H1 (cell line): Measurements from ENCODE around the gene FOXC2.

Source experiments
- BACH1 ChIP-seq: IDR thresholded peaks from 2 replicates; pipeline ENCODE4 v1.6.1; 2012; ENCODE audit warnings: low read length, improper control_type of control experiment
- CREB1 ChIP-seq: IDR thresholded peaks from 2 replicates; pipeline ENCODE4 v1.6.1; 2012; ENCODE audit warnings: inconsistent platforms
- EZH2 ChIP-seq: fragments of 200-600 bp; sonication (generic); IDR thresholded peaks from 2 replicates; pipeline ENCODE4 v1.7.1; 2012; ENCODE audit warnings: low read depth, mild to moderate bottlenecking, moderate library complexity, low read length, inconsistent platforms; ENCODE audit not compliant: severe bottlenecking
- GABPA ChIP-seq: IDR thresholded peaks from 2 replicates; pipeline ENCODE4 v1.6.1; 2011; ENCODE audit warnings: mild to moderate bottlenecking, low read length, moderate library complexity, borderline replicate concordance; ENCODE audit not compliant: insufficient read depth
- HDAC2 ChIP-seq, 2 experiments: fragments of 300-600 bp in 1 of 2; sonication (generic) in 1 of 2; IDR thresholded peaks; 2 replicates each; pipeline ENCODE4 v1.6.1; 2011 to 2012; ENCODE audit warnings: low read depth in 2 of 2, low read length in 2 of 2, mild to moderate bottlenecking in 2 of 2, moderate library complexity in 2 of 2, borderline replicate concordance in 1 of 2, inconsistent platforms in 1 of 2
- JUND ChIP-seq: IDR thresholded peaks from 2 replicates; pipeline ENCODE4 v1.6.1; 2011; ENCODE audit warnings: mild to moderate bottlenecking, improper control_type of control experiment, low read length
- TCF12 ChIP-seq: IDR thresholded peaks from 2 replicates; pipeline ENCODE4 v1.6.1; 2011; ENCODE audit warnings: low read depth, mild to moderate bottlenecking, low read length
- TF ChIP-seq, protein P1 (sequence below), 3 experiments: IDR thresholded peaks; 1 replicate in 2 of 3; 2 replicates in 1 of 3; pipeline versions ENCODE4 v1.5.1 to v1.6.1; 2011; ENCODE audit warnings: low read length in 3 of 3, mild to moderate bottlenecking in 3 of 3, inconsistent platforms in 2 of 3, low read depth in 1 of 3, moderate library complexity in 1 of 3; ENCODE audit not compliant: insufficient read depth in 1 of 3; ENCODE audit errors: control extremely low read depth in 1 of 3
- TF ChIP-seq, protein P2 (sequence below): IDR thresholded peaks from 2 replicates; pipeline ENCODE4 v1.6.1; 2012; ENCODE audit warnings: inconsistent platforms

DNA sequence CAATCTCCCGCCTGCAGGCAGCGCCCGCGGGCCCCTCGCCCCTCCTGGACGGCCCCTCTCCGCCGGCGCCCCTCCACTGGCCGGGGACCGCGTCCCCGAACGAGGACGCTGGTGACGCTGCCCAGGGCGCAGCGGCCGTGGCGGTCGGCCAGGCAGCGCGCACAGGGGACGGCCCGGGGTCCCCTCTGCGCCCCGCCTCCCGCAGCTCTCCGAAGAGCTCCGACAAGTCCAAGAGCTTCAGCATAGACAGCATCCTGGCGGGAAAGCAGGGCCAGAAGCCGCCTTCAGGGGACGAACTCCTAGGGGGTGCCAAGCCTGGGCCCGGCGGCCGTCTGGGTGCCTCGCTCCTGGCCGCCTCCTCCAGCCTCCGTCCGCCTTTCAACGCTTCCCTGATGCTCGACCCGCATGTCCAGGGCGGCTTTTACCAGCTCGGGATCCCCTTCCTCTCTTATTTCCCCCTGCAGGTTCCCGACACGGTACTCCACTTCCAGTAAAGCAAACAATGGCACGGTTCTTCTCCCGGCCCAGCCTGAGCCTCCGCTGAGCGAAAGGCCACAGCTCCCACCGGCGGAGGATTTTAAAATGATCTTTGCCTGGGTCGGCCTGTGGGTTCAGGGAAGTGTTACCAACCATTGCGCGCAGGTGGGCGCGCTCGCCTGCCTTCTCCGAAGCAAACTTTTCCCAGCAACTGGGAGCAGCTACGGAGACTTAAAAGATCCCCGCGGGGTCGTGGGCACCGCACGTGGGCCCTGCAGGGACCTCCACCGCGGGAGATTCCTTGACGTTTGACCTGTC lies 12.8 kb downstream of the FOXC2 start:
- TF ChIP-seq, protein P1, sequence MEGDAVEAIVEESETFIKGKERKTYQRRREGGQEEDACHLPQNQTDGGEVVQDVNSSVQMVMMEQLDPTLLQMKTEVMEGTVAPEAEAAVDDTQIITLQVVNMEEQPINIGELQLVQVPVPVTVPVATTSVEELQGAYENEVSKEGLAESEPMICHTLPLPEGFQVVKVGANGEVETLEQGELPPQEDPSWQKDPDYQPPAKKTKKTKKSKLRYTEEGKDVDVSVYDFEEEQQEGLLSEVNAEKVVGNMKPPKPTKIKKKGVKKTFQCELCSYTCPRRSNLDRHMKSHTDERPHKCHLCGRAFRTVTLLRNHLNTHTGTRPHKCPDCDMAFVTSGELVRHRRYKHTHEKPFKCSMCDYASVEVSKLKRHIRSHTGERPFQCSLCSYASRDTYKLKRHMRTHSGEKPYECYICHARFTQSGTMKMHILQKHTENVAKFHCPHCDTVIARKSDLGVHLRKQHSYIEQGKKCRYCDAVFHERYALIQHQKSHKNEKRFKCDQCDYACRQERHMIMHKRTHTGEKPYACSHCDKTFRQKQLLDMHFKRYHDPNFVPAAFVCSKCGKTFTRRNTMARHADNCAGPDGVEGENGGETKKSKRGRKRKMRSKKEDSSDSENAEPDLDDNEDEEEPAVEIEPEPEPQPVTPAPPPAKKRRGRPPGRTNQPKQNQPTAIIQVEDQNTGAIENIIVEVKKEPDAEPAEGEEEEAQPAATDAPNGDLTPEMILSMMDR (IDR thresholded peaks at IDR 0.05; ENCODE audit: control extremely low read depth in 1 of 3, insufficient read depth in 1 of 3, low read depth in 1 of 3, low read length in 3 of 3) = no peak; a peak in 1 of 4 replicates
- TF ChIP-seq BACH1 = no peak
- TF ChIP-seq CREB1 = no peak
- no peak for TF ChIP-seq GABPA
- TF ChIP-seq, protein P2, sequence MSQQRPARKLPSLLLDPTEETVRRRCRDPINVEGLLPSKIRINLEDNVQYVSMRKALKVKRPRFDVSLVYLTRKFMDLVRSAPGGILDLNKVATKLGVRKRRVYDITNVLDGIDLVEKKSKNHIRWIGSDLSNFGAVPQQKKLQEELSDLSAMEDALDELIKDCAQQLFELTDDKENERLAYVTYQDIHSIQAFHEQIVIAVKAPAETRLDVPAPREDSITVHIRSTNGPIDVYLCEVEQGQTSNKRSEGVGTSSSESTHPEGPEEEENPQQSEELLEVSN = no peak
- TF ChIP-seq JUND = no peak
- TF ChIP-seq HDAC2 (IDR thresholded peaks at IDR 0.05; ENCODE audit: borderline replicate concordance in 1 of 2, low read depth in 2 of 2, low read length in 2 of 2) = no peak
- peak; percentile 93 for TF ChIP-seq EZH2
- TF ChIP-seq TCF12 = no peak
